ENCODE measurements around the gene SH3GL1. TPM values are rescaled to one million over a fixed set of nuclear protein-coding genes. Genes with fewer than 3 reads are reported as not detected.

SH3GL1 gene
- total and polyA plus RNA-seq, 12 donors: 20.9 to 112 (median 87.4) TPM

DNA sequence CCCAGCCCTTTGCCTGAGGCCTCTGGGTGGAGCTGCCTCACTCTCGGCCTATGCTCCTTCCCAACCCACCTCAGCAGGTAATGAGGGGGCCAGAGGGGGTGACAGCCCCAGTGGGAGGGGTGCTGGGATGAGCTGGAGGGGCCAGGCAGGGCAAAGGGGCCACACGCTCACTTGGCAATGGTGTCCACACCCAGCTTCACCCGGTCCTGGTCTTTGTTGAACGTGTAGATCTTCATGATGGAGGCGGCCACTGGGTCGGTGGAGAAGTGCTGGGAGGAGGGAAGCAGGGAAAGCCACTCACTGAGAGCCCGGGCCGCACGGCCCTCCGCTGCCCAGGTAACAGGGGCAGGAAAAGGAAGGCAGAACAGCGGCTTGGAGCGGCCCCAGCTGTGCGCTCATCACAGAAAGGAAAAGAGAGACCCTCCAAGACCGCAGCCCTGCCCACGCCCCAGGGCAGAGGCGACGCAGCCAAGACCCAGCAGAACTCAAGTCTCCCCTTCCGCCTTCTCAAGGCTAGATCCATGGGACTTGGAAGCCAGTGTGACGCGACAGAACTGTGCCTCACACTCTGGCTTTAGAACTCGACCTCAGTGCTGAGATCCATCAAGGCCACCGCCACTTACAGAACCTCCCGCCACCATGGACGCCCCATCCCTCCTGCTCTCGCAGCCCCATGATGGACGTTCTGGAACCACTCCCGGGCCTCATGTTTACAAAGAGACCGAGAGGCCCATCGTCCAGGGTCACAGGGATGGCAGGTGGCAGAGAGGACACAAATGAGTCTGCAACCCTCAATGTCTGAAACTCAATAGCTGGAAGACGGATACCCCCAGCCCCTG is 48.0 kb upstream of the SH3GL1 start:
- peak; percentile 86 to 97 (median 96) for DNase-seq
- 30 to 58% (median 45%) methylated on average over 8 to 30 of the region's 30 CpGs for WGBS, 4 donors
- TF ChIP-seq POLR2A (IDR thresholded peaks at IDR 0.05): peak in 1 of 2 donors; percentile 19
- TF ChIP-seq, protein P1, sequence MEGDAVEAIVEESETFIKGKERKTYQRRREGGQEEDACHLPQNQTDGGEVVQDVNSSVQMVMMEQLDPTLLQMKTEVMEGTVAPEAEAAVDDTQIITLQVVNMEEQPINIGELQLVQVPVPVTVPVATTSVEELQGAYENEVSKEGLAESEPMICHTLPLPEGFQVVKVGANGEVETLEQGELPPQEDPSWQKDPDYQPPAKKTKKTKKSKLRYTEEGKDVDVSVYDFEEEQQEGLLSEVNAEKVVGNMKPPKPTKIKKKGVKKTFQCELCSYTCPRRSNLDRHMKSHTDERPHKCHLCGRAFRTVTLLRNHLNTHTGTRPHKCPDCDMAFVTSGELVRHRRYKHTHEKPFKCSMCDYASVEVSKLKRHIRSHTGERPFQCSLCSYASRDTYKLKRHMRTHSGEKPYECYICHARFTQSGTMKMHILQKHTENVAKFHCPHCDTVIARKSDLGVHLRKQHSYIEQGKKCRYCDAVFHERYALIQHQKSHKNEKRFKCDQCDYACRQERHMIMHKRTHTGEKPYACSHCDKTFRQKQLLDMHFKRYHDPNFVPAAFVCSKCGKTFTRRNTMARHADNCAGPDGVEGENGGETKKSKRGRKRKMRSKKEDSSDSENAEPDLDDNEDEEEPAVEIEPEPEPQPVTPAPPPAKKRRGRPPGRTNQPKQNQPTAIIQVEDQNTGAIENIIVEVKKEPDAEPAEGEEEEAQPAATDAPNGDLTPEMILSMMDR (IDR thresholded peaks at IDR 0.05): no peak
- no peaks in the 10 kb centered on the region for H3K9me3 ChIP-seq (replicated peaks in 1 of 3)
- H3K4me3 ChIP-seq: no peak overlapping the region
- peak overlapping the region; percentile 80 to 95 (median 92) for H3K27ac ChIP-seq
- peaks cover 37 to 52% of the 10 kb centered on the region in 2 donors for H3K4me1 ChIP-seq (replicated peaks in 1 of 2)
- intact Hi-C loops (cut with DNase I): no loop called here
- H3K27me3 ChIP-seq: no peaks in the 10 kb centered on the region
- H3K36me3 ChIP-seq (replicated peaks in 1 of 2): peaks cover 0 to 97% of the 10 kb centered on the region in 2 donors

DNA sequence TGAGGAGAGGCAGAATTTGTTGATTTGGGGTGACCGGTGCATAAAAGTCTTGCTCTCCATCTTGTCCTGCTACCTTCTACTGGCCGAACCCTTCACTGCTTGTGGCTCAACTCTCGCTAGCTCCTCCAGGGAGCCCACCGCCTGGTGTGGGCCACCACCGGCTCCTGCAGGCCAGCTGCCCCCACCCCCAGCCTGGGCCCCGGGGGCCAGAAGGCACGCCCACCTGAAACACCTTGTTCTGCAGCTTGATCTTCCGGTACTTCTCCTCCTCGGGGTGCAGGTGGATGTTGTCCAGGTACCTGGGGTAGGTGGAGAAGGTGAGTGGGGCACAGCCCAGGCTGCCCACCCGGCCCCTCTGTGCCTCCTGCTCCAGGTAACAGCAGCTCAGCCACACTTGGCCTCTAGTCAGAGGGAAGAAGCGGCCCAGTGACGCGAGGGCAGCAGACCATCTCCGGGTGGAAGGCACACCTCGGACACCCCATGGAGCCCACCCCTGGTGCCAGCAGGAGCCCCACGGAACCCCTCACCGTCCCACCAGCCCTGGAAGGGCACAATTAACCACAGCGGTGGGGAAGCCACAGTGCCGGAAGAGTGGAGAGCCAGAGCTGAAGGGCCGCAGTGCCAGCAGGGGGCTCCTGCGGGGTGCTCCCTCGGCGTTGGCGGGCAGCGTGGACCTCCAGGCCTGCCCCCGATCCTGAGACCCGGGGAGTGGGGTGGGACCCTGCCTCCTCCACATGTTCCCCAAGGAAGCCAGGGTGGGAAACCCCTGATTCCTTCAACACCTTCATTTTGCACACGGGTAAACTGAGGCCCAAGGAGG is 47.2 kb upstream of the SH3GL1 start:
- no peak for TF ChIP-seq POLR2A (IDR thresholded peaks at IDR 0.05)
- TF ChIP-seq, protein P1 (IDR thresholded peaks at IDR 0.05): no peak
- WGBS, 4 donors: 80 to 86% (median 82%) methylated on average over 6 to 28 of the region's 28 CpGs
- no peak overlapping the region for H3K4me3 ChIP-seq
- no peaks in the 10 kb centered on the region for H3K9me3 ChIP-seq (replicated peaks in 1 of 3)
- H3K27ac ChIP-seq: peak overlapping the region; percentile 80 to 95 (median 92)
- H3K4me1 ChIP-seq (replicated peaks in 1 of 2): peaks cover 37 to 49% of the 10 kb centered on the region in 2 donors
- no peaks in the 10 kb centered on the region for H3K27me3 ChIP-seq
- peaks cover 0 to 88% of the 10 kb centered on the region in 2 donors for H3K36me3 ChIP-seq (replicated peaks in 1 of 2)
- no peak for DNase-seq
- intact Hi-C loops (cut with DNase I): no loop called here

DNA sequence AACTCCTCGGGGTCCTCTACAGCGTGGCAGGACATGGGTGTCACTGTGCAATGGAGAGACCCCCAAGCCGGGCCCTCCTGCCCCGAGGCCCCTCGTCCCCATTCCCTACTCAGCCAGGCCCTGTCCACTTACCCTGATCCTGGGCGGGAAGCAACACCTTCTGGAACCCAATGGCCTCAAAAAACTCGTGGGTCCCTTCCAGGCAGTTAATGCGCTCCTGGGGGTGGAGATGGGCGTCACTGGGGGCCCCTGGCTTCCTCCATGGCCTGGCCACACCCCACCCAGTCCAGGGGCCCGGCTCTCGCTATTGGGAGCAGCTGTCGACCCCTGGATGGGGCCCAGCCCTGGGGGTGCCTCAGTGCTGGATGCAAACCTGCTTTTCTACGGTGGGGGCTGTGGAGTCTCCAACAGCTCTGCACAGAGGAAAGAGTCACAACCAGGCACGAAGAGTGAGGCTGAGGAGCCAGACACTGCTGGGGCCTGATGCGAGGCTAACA is 46.4 kb upstream of the SH3GL1 start:
- DNase-seq: no peak
- no peak overlapping the region for H3K4me3 ChIP-seq
- H3K36me3 ChIP-seq (replicated peaks in 1 of 2): peaks cover 0 to 81% of the 10 kb centered on the region in 2 donors
- intact Hi-C loops (cut with DNase I): no loop called here
- H3K9me3 ChIP-seq (replicated peaks in 1 of 3): no peaks in the 10 kb centered on the region
- no peak for TF ChIP-seq POLR2A (IDR thresholded peaks at IDR 0.05)
- TF ChIP-seq, protein P1 (IDR thresholded peaks at IDR 0.05): no peak
- 72 to 80% (median 73%) methylated on average over 9 to 15 of the region's 15 CpGs; no CpG with 5 or more reads in 1 of the 4 donors for WGBS, 4 donors
- no peaks in the 10 kb centered on the region for H3K27me3 ChIP-seq
- H3K4me1 ChIP-seq (replicated peaks in 1 of 2): peaks cover 37 to 49% of the 10 kb centered on the region in 2 donors
- peak overlapping the region in 4 of 5 donors; percentile 62 to 94 (median 88) for H3K27ac ChIP-seq
